Measurements from ENCODE around the gene BCAS1. TPM values are rescaled to one million over a fixed set of nuclear protein-coding genes. Genes with fewer than 3 reads are reported as not detected.

The BCAS1 gene, protein sequence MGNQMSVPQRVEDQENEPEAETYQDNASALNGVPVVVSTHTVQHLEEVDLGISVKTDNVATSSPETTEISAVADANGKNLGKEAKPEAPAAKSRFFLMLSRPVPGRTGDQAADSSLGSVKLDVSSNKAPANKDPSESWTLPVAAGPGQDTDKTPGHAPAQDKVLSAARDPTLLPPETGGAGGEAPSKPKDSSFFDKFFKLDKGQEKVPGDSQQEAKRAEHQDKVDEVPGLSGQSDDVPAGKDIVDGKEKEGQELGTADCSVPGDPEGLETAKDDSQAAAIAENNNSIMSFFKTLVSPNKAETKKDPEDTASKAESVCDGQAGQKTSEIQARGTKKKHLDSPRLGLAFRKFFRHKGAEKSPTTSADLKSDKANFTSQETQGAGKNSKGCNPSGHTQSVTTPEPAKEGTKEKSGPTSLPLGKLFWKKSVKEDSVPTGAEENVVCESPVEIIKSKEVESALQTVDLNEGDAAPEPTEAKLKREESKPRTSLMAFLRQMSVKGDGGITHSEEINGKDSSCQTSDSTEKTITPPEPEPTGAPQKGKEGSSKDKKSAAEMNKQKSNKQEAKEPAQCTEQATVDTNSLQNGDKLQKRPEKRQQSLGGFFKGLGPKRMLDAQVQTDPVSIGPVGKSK
- total RNA-seq (2022; extraction: Qiagen RNA extraction): 0.44 to 0.69 TPM (median 0.64 TPM) in 5 replicates

DNA sequence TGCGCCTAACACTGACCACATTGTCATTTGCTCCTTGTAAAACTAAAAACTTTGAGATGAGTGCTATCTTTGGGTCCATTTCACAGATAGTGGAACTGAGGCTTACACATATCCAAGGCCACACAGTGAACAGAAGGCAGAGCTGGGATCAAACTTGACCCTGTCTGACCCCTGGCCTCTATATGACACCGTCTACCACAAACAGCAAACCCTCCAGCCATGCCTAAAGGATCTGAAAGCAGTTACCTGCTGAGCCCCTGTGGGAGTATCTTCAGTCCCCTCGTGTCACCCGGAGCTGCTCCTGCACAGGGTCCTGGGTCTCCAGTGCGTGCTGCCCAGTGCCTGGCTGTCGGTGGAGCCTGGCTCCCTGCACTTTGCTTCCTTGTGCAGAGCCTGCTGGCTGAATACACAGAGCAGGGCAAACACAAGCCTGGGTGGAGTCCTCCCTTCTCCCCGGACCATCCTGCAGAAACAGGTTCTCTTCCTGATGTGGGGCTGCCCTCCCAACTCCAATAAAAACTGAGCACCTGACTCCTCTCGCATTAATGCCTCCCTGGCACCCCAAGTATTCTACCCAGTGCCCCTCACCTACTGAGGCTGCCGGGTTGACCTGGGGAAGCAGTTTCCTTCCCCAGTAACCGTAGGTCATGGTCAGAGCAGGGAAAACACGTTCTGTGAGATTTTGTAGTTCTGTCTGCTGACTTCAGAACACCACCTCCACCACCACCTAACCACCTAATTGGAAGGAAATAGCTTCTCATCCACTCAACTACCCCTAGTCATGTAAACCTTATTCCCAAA is at the start of gene BCAS1:
Gene BCAS1, minus strand, starts transcription at position 408 of the 801 bp plus-strand sequence. CDS start 11,876 bp downstream, outside the sequence.

Other genes with a start within 250 kb of the BCAS1 start
- 41.9 to 75.1 TPM (median 65.6 TPM) in 5 replicates for gene CYP24A1, start 103.4 kb upstream of the BCAS1 start, total RNA-seq (2022; extraction: Qiagen RNA extraction)
- gene PFDN4, start 137.5 kb upstream of the BCAS1 start, total RNA-seq (2022; extraction: Qiagen RNA extraction): 42.7 to 59.4 TPM (median 46.9 TPM) in 5 replicates

Measured in A549 treated with dexamethasone at 1 μM for 4 hours (cell line).